GM18870 (cell line): ENCODE data around the gene EP300.
A peak's percentile ranks its signal among the peaks of the same experiment; 100 is the strongest.
"Not testable (repeated sequence)": the region's sequence is repeated elsewhere in the genome, so short reads cannot be mapped to it uniquely, and the experiment has no call there.

ENCODE experiments used
- ATAC-seq: cut with Tn5 transposase; IDR thresholded peaks from one replicate; pipeline ENCODE4 v1.9.1; 2021; ENCODE audit warnings: moderate library complexity; ENCODE audit not compliant: unreplicated experiment

EP300 gene

DNA sequence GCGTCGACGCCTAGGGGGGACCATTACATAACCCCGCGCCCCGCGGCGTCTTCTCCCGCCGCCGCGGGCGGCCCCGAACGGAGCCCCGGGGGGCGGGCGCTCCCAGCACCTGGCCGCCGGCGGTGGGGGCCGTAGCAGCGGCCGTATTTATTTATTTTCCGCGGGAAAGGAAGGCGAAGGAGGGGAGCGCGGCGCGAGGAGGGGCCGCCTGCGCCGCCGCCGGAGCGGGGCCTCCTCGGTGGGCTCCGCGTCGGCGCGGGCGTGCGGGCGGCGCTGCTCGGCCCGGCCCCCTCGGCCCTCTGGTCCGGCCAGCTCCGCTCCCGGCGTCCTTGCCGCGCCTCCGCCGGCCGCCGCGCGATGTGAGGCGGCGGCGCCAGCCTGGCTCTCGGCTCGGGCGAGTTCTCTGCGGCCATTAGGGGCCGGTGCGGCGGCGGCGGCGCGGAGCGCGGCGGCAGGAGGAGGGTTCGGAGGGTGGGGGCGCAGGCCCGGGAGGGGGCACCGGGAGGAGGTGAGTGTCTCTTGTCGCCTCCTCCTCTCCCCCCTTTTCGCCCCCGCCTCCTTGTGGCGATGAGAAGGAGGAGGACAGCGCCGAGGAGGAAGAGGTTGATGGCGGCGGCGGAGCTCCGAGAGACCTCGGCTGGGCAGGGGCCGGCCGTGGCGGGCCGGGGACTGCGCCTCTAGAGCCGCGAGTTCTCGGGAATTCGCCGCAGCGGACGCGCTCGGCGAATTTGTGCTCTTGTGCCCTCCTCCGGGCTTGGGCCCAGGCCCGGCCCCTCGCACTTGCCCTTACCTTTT is at the start of gene EP300:
TSS of gene EP300 (plus strand) at position 570 of the 795 bp plus-strand sequence. CDS start 413 bp downstream, outside the sequence.
- peak; percentile 25 for ATAC-seq

GRCh38 chr22:41043722-41044121 is 48.7 kb upstream of the EP300 start:
- ATAC-seq, result no peak

DNA sequence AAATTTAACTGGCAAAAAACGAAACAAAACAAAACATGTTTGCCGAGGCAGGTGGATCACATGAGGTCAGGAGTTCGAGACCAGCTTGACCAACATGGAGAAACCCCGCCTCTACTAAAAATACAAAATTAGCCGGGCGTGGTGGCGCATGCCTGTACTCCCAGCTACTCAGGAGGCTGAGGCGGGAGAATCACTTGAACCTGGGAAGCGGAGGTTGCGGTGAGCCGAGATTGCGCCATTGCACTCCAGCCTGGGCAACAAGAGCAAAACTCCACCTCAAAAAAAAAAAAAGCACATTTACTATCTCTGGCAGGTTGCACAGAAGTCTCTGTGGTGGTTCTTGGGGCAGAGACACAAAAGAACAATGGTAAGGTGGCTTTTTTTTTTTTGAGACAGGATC is 46.8 kb upstream of the EP300 start:
- not testable (repeated sequence) for ATAC-seq

GRCh38 chr22:41047801-41048211 is 44.6 kb upstream of the EP300 start:
- no peak for ATAC-seq

DNA sequence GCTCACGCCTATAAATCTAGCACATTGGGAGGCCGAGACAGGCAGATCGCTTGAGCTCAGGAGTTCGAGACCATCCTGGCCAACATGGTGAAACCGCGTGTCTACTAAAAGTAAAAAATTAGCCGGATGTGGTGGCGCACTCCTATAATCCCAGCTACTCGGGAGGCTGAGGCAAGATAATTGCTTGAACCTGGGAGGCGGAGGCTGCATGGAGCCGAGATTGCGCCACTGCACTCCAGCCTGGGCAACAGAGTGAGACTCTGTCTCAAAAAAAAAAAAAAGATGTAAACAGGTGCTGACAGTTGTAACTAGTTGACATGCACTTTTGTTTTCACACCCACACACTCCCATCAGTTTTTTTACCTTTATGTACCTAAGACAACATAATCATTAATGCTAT is 44.0 kb upstream of the EP300 start:
- not testable (repeated sequence) for ATAC-seq

- ATAC-seq, result no peak
Measured at GRCh38 chr22:41048791-41049717, 43.3 kb upstream of the EP300 start.

DNA sequence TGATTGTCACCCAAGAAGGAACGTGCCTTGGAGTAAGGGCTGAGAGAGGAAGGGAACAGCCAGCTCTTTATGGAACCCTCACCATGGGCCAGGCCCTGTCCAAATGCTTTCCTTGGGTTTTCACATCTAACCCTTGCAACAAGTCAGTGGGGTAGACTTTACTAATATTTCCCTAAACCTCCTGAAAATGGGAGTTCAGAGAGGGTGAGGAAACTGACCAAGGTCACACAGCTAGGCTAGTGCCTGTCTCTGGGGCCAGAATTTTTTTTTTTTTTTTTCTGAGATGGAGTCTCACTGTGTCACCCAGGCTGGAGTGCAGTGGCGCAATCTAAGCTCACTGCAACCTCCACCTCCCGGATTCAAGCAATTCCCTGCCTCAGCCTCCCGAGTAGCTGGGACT is 42.6 kb upstream of the EP300 start:
- not testable (repeated sequence) for ATAC-seq

GRCh38 chr22:41050883-41051282 is 41.5 kb upstream of the EP300 start:
- no peak for ATAC-seq

DNA sequence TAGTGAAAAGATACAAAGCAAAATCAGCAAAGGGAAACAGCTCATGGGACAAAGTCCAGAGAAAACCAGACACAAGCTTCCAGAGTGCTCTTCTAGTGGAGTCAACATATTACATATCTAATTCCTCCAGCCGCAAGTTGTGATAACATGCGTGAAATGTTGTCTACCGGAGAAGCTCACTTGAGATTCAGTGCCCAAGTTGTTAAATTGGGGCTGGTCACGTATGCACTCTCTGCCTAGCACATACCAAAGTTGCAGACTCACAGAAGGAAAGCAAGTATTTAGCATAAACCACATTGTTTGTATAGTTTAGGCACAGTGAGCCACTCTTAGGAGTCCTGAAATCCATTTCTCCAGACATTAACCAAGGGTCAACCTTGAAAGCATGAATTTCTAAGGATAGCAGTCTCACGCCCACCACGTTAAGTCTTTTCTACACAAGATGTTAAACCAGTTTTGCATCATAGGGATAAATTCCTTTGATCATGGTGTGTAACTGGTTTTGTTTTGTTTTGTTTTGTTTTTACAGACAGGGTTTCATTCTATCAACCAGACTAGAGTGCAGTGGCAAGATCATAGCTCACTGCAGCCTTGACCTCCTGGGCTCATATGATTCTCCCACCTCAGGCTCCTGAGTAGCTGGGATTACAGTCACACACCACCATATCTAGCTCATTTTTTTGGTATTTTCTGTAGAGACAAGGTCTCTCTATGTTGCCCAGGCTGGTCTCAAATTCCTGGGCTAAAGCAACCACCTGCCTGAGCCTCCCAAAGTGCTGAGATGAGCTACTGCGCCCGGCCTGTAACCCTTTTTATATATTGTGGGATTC is 39.5 kb upstream of the EP300 start:
- no peak for ATAC-seq

GRCh38 chr22:41057076-41057475 is 35.3 kb upstream of the EP300 start:
- no peak for ATAC-seq

DNA sequence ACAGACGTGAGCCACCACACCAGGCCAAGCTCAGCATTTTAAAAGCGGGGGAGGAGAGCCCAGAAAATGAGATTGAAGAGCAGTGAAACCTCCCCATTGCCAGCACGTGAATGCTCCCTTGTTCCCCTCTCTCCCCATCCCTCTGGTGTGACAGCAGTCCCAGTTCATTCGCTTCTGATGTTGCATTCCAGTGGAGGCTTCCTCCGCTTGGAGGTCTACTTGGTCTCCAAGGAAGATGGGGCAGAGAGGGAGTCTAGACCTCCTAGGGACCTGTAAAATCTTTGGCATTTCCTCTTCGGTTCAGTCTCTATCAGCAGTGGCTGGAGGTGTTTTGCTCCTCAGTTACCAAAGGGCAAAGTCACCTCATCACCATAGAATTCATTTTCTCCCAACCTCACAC is 30.2 kb upstream of the EP300 start:
- ATAC-seq, result no peak

- ATAC-seq, result not testable (repeated sequence)
Measured at GRCh38 chr22:41064326-41064725, 28.1 kb upstream of the EP300 start.

GRCh38 chr22:41066341-41066740 is 26.1 kb upstream of the EP300 start:
- not testable (repeated sequence) for ATAC-seq

DNA sequence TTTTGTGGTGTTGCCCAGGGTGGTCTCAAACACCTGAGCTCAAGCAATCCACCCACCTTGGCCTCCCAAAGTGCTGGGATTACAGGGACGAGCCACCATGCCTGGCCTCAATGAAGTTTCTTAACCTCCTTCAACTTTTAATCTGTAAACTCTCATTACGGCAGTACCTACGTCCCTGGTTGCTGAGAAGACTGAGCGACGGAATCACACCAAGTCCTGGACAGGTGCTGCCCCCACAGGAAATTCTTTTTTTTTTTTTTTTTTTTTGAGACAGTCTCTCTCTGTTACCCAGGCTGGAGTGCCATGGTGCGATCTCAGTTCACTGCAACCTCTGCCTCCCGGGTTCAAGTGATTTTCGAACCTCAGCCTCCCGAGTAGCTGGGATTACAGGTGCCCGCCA is 24.4 kb upstream of the EP300 start:
- not testable (repeated sequence) for ATAC-seq

- ATAC-seq, result no peak
Measured at GRCh38 chr22:41070665-41071331, 21.6 kb upstream of the EP300 start.

DNA sequence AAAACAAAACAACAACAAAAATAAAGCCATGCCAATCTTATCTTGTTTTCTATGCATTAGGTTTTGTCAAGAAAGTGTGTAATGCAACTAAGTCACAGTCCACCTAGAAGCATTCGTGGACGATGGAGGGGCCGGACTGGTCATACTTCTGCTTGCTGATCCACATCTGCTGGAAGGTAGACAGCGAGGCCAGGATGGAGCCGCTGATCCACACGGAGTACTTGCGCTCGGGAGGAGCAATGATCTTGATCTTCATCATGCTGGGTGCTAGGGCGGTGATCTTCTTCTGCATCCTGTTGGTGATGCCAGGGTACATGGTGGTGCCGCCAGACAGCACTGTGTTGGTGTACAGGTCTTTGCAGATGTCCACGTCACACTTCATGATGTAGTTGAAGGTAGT is 18.3 kb upstream of the EP300 start:
- no peak for ATAC-seq

GRCh38 chr22:41074466-41074865 is 17.9 kb upstream of the EP300 start:
- ATAC-seq, result no peak

GRCh38 chr22:41074941-41075710 is 17.3 kb upstream of the EP300 start:
- ATAC-seq, result no peak

GRCh38 chr22:41075946-41076345 is 16.4 kb upstream of the EP300 start:
- no peak for ATAC-seq

- ATAC-seq, result no peak
Measured at GRCh38 chr22:41076857-41077256, 15.5 kb upstream of the EP300 start.
